Neutrophil (primary cell): Measurements from ENCODE around the gene COL26A1.

Source experiments
- H3K27ac ChIP-seq: fragments of 200-600 bp; sonication (generic); 2 replicates; pipeline ENCODE4 v1.5.1; 2016; ENCODE audit warnings: mild to moderate bottlenecking, moderate library complexity
- H3K27me3 ChIP-seq: fragments of 200-600 bp; sonication (generic); 2 replicates; pipeline ENCODE4 v1.6.0; 2016; ENCODE audit warnings: mild to moderate bottlenecking
- H3K36me3 ChIP-seq: fragments of 200-600 bp; sonication (generic); 2 replicates; pipeline ENCODE4 v1.5.1; 2017
- H3K4me1 ChIP-seq, 2 experiments: fragments of 200-600 bp in 1 of 2; sonication (generic) in 1 of 2; 1 replicate in 1 of 2; 2 replicates in 1 of 2; pipeline versions ENCODE4 v1.5.1 to v1.6.1; 2013 to 2016; ENCODE audit warnings: low read depth in 1 of 2, low read length in 1 of 2, mild to moderate bottlenecking in 1 of 2, moderate library complexity in 1 of 2; ENCODE audit not compliant: control insufficient read depth in 1 of 2, insufficient read depth in 1 of 2
- H3K4me3 ChIP-seq, 2 experiments: fragments of 200-600 bp in 1 of 2; sonication (generic) in 1 of 2; 1 replicate in 1 of 2; 2 replicates in 1 of 2; pipeline ENCODE4 v1.5.1; 2013 to 2016; ENCODE audit warnings: low read depth in 1 of 2, low read length in 1 of 2, mild to moderate bottlenecking in 1 of 2, moderate library complexity in 1 of 2
- H3K9me3 ChIP-seq: fragments of 200-600 bp; sonication (generic); 2 replicates; pipeline ENCODE4 v1.5.1; 2016
- TF ChIP-seq, protein P1 (sequence below): fragments of 200-600 bp; sonication (generic); IDR thresholded peaks from 2 replicates; pipeline ENCODE4 v1.5.1; 2016; ENCODE audit warnings: antibody characterized with exemption

The COL26A1 gene

GRCh38 chr7:101376601-101377000 lies 13.9 kb downstream of the COL26A1 start:
- peaks cover 26% of the 10 kb centered on the region for H3K27me3 ChIP-seq
- H3K27ac ChIP-seq, result no peak overlapping the region
- H3K36me3 ChIP-seq, result no peaks in the 10 kb centered on the region
- H3K4me3 ChIP-seq, result no peak overlapping the region
- no peaks in the 10 kb centered on the region for H3K9me3 ChIP-seq
- no peaks in the 10 kb centered on the region for H3K4me1 ChIP-seq
- TF ChIP-seq, protein P1, sequence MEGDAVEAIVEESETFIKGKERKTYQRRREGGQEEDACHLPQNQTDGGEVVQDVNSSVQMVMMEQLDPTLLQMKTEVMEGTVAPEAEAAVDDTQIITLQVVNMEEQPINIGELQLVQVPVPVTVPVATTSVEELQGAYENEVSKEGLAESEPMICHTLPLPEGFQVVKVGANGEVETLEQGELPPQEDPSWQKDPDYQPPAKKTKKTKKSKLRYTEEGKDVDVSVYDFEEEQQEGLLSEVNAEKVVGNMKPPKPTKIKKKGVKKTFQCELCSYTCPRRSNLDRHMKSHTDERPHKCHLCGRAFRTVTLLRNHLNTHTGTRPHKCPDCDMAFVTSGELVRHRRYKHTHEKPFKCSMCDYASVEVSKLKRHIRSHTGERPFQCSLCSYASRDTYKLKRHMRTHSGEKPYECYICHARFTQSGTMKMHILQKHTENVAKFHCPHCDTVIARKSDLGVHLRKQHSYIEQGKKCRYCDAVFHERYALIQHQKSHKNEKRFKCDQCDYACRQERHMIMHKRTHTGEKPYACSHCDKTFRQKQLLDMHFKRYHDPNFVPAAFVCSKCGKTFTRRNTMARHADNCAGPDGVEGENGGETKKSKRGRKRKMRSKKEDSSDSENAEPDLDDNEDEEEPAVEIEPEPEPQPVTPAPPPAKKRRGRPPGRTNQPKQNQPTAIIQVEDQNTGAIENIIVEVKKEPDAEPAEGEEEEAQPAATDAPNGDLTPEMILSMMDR, result no peak

- Histone ChIP-seq H3K27ac (no peak overlapping the region), H3K4me3 (no peak overlapping the region), H3K4me1 (no peaks in the 10 kb centered on the region), H3K36me3 (no peaks in the 10 kb centered on the region), H3K27me3 (peaks cover 28% of the 10 kb centered on the region), H3K9me3 (no peaks in the 10 kb centered on the region)
- TF ChIP-seq, protein P1, result no peak
These were observed 14.6 kb downstream of the COL26A1 start for GRCh38 chr7:101377189-101377736.

DNA sequence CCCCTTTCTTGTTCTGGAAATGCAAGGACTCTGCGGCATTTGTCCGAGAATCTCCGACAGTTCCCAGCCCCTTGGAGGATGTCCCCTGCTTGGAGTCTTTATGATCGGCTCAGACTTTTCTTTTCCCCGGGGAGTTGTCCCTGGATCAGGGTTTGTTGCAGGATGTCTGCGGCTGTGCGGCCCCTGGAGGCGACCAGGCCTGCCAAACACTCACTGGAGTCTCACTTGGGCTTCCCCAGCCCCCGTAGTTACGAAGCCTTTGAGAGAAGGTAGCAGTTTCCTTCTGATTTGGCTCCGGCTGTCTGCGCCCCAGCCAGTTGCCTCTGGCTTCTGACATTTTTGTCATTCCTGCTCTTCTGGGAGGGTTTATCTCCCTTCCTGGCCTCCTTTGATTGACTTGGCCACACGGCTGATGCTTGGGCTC lies 16.1 kb downstream of the COL26A1 start:
- no peaks in the 10 kb centered on the region for H3K4me1 ChIP-seq
- H3K36me3 ChIP-seq, result no peaks in the 10 kb centered on the region
- H3K27me3 ChIP-seq, result peaks cover 15% of the 10 kb centered on the region
- H3K4me3 ChIP-seq, result no peak overlapping the region
- no peak overlapping the region for H3K27ac ChIP-seq
- H3K9me3 ChIP-seq, result no peaks in the 10 kb centered on the region
- TF ChIP-seq, protein P1, result no peak

GRCh38 chr7:101379302-101379701 lies 16.6 kb downstream of the COL26A1 start:
- H3K4me1 ChIP-seq, result no peaks in the 10 kb centered on the region
- H3K27me3 ChIP-seq, result peaks cover 10% of the 10 kb centered on the region
- H3K36me3 ChIP-seq, result no peaks in the 10 kb centered on the region
- no peak overlapping the region for H3K27ac ChIP-seq
- no peaks in the 10 kb centered on the region for H3K9me3 ChIP-seq
- TF ChIP-seq, protein P1, result no peak
- H3K4me3 ChIP-seq, result no peak overlapping the region

- no peaks in the 10 kb centered on the region for H3K36me3 ChIP-seq
- H3K4me3 ChIP-seq, result no peak overlapping the region
- TF ChIP-seq, protein P1, result no peak
- no peaks in the 10 kb centered on the region for H3K4me1 ChIP-seq
- peaks cover 15% of the 10 kb centered on the region for H3K27me3 ChIP-seq
- no peaks in the 10 kb centered on the region for H3K9me3 ChIP-seq
- H3K27ac ChIP-seq, result no peak overlapping the region
These were observed 19.0 kb downstream of the COL26A1 start for GRCh38 chr7:101381549-101382111.
